HL-60/S4 (cell line): ENCODE results near the gene LGALSL.
"Not testable (repeated sequence)": the region's sequence is repeated elsewhere in the genome, so short reads cannot be mapped to it uniquely, and the experiment has no call there.

ENCODE experiments used
- in situ Hi-C: fragments of 300-500 bp; cut with MboI; formaldehyde crosslinking; loops from 2 replicates; pipeline ENCODE4 v1.14.3; 2022; ENCODE audit warnings: low sequenced_read_pairs

Gene LGALSL

DNA sequence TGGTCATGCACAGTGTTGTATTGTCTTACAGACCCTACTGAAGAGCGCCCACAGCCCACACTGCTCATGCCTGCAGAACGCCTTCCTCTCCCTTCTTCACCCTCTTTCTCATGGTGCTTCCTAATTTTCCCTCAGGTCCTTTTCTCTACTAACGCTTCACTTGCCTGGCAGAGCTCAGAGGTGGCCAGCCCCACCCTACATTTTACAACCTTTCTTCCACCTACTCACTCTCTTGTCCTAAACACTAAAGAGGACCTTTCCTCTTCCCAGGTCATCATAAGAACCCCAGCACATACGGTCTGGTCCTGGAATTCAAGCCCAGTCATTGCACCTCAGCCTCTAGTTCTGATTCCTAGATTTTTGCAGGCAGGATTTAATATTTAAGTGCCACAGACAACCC, 11.7 kb upstream of the LGALSL start:
- in situ Hi-C loops, result no loop called here

DNA sequence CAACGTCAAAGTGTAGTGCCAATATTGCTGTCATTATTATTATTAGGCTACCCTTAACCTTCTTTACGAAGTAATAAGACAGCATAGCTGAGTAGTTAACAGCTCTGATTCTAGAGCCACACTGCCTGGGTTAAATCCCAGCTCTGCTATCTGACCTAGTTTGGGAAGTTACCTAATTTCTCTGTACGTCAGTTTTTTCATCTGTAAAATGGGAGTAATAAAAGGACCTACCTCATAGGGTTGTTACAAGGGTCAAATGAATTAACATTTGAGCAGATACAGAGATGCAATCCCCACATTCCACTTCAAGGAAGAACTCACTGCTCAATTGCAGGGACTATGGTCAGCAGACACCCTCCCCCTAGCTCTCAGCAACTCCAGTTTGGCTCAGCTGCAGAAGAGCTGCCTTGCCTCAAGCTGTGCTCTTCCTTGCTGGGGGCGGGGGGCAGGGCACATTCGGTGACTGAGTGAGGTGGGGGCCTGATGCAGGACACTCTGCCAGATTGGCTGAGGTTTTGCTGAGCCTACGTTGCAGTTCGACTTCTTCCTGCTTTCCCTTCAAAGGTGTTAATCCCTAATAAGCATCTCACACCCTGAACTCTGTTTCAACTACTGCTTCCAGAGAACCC, 11.0 kb upstream of the LGALSL start:
- in situ Hi-C loops, result no loop called here

GRCh38 chr2:64445970-64446369, 8.0 kb upstream of the LGALSL start:
- in situ Hi-C loops, result not testable (repeated sequence)

DNA sequence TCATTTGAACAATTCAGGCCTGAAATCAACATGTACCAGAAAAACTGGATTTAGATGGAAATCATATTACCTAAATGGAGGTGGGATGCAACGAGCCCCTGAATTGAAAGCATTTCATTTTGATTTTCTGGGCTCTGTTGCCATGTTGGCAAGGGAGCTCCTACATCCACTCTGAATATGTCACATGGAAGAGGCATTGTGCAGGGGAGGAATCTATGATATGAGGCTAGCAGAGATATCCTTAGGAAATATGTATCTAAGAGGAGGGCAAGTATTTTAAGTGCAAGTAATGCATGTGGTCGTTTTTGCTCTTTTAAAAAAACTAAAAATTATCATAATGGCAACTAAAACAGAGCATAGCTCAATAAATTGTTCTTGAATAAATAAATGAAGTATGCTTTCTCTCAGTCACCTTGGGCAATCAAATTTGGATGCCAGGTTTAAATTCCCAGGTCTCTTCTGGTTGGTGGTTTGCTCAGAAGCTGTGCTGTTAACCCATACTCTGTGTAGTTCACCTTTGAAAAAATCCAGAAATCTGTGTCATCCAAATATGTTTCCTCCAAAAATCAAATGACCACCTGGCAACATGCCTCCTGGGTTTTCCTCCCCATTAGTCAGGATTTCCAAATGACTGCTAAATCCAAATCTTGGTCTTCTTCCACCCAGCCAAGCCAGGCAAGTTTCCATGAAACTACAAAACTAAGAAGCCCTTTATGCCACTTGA, 6.5 kb upstream of the LGALSL start:
- in situ Hi-C loops, result no loop called here

- in situ Hi-C loops, result no loop called here
Observed at GRCh38 chr2:64448041-64448426, 5.9 kb upstream of the LGALSL start.

GRCh38 chr2:64451051-64451450, 2.9 kb upstream of the LGALSL start:
- in situ Hi-C loops, result no loop called here

GRCh38 chr2:64454386-64455332, 697 bp downstream of the LGALSL start:
- in situ Hi-C loops, result no loop called here

DNA sequence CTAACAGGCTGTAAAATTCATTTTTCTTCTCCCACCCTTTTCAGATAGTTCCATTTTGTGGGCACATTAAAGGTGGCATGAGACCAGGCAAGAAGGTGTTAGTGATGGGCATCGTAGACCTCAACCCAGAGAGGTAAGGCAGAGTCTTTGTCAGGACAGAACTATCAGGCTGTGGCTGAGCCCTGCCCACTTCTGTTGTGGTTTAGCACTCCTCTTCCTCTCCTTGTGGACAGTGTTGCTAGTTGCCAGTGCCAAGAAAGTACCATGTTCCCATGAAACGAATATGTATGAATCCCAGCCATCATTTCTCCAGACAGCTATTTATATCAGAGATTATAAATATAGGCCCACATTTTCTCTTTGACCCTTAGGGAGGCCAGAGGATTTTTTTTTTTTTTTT, 1.6 kb downstream of the LGALSL start:
- in situ Hi-C loops, result no loop called here

- in situ Hi-C loops, result no loop called here
Observed at GRCh38 chr2:64456293-64456692, 2.3 kb downstream of the LGALSL start.

DNA sequence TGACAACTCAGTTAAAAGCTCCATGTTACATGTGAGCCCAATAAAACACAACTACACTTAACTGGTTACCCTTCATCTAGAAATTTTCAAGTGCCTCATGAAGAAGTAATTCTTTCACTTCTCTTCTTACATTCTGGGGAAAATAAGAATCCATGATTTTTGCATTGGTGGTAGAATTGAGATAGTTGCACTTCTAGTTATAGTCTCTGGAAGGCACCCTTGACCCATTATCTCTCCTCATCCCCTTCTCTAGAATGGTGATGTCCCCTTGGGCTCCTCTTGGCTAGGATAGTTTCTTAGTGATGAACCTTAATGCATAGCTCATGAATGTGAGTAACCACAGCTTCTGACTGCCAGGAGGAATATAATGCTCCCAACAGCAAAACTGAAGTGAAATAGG, 3.6 kb downstream of the LGALSL start:
- in situ Hi-C loops, result no loop called here

- in situ Hi-C loops, result no loop called here
Observed at GRCh38 chr2:64459575-64459974, 5.6 kb downstream of the LGALSL start.

DNA sequence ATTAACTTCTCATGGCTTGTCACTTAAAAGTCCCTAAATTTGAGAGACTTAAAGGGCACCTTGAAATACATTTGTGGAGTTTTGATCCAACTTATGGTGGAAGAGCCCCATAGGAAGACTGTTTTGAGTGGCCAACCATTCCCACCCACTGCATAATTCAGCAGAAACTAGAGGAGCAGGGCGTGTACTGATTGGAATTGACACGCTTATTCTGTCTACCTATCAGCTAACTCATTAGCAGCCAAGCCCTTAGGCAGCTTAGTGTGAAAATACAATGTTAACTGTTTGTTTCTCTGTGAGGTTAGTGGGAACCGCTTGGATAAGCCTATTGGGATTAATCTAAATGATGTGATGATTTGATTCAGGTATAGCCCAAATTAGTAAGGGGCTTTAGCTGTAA, 6.4 kb downstream of the LGALSL start:
- in situ Hi-C loops, result no loop called here

DNA sequence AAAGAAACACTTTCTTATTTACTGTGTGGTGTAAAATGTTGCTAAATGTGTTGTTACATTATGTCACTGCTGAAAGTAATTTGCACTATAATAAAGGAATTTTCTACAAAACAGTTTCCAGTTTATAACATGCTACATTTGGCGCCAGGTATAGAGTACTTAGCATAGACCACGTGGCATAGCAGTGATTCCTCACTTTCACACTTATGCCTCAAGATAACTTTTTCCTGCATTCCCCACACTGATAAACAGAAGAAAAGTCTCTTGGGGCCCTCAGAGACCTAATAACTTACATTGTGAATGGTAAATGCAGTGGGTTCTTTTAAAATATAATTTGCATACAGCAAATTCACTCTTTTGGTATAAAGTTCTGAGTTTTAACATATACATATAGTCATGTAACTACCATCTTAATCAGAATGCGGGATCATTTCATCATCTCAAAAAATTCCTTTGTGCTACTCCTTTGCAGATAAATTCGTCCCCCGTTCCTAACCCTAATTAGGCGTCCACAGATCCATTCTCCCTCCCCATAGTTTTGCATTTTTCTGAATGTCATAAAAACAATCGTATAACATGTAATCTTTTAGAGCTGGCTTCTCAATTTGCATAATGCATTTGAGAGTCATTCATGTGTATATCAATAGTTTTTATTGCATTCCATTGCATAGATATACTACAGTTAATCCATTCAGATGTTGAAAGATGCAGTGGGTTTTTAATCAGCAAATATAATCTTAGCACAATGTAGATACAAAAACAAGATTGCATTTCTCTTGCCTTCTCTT, 7.5 kb downstream of the LGALSL start:
- in situ Hi-C loops, result no loop called here

DNA sequence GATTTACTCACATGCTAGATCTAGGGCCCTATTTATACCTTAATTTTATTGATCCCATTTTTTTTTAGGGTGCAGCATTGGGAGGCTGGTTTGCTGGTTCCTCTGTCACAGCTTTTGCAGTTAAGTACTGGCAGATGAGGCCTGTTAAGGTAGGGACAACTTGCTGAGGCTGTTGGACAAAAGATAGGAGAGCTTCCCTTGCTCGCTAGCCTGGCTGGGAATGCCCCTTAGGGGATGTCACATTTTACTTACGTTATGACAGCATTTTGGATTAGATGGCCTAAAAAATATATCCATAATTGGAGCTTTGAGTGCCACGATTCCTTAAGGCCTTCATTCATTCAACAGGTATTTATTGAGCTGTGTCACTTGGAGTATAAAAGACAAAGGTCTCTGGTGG, 8.2 kb downstream of the LGALSL start:
- in situ Hi-C loops, result no loop called here

- in situ Hi-C loops, result no loop called here
Observed at GRCh38 chr2:64462940-64463700, 9.2 kb downstream of the LGALSL start.

DNA sequence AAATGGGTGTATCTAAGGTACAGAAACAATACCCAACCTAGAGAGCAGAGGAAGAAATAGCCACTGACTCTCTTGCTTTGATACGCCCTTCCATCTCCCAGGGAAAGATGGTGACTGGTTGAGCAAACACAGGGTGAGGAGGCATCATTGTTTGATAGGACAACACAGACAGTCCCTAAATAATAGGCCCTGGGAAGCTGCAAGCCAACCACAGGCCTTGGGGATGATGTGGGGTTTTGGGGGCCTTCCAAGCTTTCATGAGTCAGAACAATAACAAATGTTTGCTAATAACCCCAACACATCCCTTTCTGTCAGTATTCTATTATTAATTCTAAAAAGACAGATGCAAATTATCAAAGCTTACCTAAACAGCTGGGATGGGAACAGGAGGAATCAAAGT, 9.8 kb downstream of the LGALSL start:
- in situ Hi-C loops, result no loop called here

GRCh38 chr2:64466478-64467085, 12.6 kb downstream of the LGALSL start:
- in situ Hi-C loops, result no loop called here

DNA sequence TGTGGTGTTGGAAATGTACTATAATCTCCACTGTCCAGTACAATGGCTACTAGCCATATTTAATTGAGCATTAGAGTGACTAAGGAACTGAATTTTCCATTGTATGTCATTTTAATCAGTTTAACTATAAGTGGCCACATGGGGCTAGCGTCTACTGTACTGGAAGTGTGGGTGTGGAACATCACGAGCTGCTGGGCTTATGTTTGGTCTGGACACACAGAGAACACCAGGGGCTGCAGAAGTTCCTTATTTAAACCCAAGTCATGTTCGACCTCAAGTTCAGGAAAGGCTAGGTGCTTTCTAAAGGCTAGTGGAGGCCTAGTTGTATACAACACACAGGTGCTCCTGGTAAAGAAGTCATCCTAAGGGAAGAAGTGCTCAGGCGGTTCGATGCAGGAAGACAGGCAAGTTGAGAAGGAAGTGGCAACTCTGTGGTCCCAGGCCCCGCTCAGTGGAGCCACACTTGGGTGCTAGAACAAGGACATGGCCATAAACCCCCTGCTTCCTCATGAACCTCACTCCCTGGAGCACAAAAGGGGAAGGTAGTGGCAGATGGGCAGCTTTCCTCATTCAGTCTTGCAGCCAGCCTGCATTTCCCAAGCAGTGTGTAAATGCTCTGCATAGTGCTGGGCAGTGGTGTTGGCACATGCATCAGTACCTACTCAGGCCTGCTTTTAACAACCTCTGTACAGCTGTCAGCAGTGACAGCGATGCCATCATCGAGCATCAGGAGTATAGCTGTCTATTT, 13.3 kb downstream of the LGALSL start:
- in situ Hi-C loops, result no loop called here

DNA sequence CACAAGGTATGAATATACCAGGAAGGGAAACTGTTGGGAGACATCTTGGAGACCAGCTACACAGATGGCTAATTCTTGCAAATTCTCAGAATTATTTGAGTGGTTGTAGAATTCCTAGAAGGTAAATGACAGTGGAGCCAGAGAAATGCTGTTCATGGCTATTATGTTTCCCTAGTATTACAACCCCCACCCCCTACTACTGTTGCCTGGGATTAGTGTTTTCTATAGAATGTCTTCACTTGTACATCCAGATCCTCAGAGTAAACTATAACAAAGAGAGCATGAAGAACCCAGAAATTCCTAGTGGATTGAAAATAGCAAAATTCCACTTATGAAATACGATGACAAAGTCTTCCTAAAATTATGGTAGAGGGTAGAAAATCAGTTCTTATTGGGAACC, 15.3 kb downstream of the LGALSL start:
- in situ Hi-C loops, result no loop called here
